Right ventricle myocardium inferior (tissue), 1 donor: Measurements from ENCODE around the gene RAC3. TPM values are rescaled to one million over a fixed set of nuclear protein-coding genes. Genes with fewer than 3 reads are reported as not detected.

ENCODE experiments used
- ATAC-seq: fragments of 200-7000 bp; cut with Tn5 transposase; one replicate; pipeline ENCODE4 v1.9.1; 2020; ENCODE audit warnings: mild to moderate bottlenecking, moderate library complexity
- DNase-seq: peaks from one replicate; pipeline ENCODE4 v3.0.0; 2021; ENCODE audit errors: missing footprints
- intact Hi-C: fragments of 100-400 bp; cut with DNase I; formaldehyde crosslinking; loops from one replicate; pipeline ENCODE4 v1.11.0; 2022
- total RNA-seq: library from RNA; stranded (reverse); fragmentation: NEBNext Ultra II Directional; extraction: Animal tissue kit (Norgen Biotek cat#: 25700); gene quantifications from one replicate; pipeline ENCODE4 v1.2.1, GENCODE V29; 2021
- donor health status: DM: no; HTN: yes; CAD: no; lungs with severe emphysema.

The RAC3 gene
- total RNA-seq, 1 donor from 2014 or later, result 2.2 TPM

DNA sequence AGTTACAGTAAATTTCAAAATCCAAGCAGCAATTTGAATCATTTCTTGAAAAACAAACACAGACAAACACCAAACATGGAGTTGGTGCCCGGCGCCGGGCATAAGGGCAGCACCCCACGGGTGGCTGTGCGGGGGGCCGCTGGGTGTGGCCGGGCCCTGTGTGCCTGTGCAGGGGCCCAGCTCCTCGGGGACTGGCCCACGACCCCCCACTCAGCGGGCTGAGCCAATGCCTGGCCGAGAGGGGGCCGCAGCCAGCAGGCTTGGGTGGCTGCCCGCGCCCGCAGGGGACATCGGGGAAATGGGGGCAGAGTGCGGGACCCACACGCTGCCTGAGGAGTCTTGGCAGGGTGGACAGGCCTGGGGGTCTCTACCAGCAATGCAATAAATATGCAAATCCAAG, 47.0 kb downstream of the RAC3 start:
- DNase-seq, result no peak
- intact Hi-C loops, result no loop called here

DNA sequence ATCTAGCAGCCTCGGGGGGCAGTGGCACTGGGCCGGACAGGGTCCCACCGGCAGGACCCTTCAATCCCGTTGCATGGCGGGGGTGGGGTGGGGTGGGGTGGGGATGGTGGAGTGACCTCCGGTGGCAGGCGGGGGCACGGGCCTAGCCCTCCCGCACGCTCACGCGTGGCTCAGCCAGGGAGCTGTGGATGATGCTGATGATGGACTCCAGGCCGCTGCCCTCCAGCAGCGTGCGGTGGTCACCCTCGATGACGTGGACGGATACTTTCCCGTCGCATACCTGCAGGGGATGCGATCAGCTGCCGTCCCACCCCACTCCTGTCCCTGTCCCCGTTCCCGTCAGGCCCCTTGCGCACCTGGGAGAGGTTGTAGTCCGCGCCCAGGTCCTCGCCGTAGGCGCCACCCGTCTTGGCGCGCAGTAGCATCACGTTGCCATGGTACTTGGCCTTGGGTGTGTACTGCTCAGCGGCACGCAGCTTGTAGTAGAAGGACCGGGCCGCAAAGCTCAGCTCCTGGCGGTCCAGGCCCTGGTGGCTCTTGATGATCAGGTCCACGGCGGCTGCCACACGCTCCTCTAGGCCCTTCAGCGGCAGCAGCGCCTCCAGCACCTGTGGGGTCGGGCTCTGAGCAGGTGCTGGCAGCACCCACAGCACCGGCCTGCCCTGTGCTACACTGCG, 47.7 kb downstream of the RAC3 start:
- DNase-seq, result no peak
- ATAC-seq, result no peak
- intact Hi-C loops, result no loop called here

More for the DNA sequence above, 47.0 kb downstream of the RAC3 start:
- no peak for ATAC-seq

DNA sequence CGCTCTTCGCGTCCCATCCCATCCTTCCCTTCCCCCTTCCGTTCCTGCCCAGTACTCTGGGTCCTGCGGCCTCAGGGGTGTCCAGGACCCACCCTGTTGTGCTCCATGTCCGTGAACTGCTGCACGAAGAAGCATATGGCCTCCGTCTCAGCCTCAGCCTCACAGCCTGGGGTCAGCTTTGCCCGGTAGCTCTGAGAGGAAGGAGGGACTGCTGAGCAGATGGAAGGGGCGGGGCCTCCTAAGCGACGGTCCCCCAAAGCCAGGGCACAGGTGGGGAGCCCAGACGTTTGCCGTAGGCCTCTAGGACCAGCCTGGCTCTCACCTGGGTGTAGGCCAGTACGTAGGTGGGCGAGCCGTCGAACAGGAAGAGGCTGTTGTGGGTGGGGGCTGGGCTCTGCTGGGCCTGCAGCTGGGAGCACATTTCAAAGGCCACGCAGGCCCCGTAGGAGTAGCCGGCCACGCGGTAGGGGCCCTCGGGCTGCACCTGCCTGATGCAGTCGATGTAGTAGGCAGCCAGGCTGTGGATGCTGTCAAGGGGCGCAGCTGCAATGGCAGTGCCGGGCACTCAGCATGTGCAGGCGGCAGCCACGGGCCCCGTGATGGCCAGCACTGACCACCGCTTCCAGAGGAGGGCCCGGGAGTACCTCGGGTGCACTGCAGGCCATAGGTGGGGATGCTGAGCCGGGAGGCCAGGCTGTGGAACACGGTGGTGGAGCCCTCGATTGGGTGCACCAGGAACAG, 48.7 kb downstream of the RAC3 start:
- intact Hi-C loops, result no loop called here
- DNase-seq, result no peak

DNA sequence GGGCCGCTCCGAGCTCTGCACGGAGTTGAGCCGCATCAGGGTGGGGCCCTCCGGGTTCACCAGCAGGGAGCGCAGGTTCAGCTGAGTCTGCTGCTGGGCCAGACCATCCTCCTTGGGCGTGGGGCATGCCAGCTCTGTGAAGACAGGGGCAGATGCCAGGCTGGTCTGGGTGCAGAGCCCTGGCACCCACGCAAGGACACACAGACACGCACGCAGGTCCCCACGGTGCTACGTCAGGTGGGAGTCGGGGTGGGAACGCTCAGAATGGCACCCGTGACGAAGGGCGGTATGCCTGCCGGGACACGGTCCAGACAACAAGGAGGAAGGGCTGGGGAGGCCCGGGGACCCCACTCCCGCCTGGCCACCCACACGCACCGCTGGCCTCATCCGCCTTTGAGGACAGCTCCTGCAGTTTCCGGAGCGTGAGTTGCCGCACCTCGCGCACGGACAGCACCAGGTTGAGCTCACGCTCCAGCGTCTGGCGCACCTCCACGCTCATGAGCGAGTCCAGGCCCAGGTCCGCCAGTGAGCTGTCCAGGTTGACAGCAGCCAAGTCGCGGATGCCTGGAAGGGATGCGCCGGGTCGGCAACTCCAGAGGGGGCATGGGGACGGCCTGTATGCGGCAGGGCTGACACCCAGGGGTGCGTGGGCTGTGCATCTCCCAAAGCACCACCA, 49.4 kb downstream of the RAC3 start:
- no peak for ATAC-seq
- DNase-seq, result no peak
- intact Hi-C loops, result no loop called here

More for the DNA sequence above, 48.7 kb downstream of the RAC3 start:
- no peak for ATAC-seq

DNA sequence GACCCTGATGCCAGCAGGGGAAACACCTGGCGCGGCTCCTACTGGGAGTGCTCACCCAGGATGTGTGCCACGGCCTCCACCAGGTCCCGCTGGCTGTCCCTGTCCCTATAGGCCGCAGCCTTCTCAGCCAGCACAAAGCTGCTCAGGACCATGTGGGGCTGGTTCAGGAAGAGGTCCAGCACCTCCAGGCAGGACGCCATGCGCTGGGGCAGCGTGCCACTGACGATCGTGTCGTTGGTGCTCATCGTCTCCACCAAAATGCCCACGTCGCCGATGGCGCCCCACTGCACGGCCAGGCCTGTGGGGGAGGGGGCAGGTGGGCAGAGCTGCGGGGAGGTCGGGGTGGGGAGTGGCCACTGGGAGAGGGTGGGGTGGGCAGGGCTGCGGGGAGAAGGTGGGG, 50.1 kb downstream of the RAC3 start:
- DNase-seq (no peak), ATAC-seq (no peak)
- intact Hi-C loops, result no loop called here

DNA sequence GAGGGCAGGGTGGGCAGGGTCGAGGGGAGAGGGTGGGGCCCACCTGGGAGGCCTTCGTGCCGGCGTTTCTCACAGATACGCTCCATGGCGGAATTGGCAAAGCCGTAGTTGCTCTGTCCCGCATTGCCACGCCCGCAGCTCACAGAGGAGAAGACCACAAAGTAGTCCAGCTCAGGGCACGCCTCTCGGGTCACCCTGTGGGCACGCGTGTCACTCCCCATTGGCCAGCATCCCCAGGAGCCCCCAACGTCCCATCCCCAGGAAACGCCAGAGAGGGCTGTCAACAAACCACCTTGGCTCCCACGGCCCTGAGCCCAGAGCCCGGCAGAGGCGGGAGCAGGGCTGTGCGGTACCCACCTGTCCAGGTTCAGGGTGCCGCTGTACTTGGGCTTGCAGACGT, 50.5 kb downstream of the RAC3 start:
- DNase-seq (no peak), ATAC-seq (no peak)
- intact Hi-C loops, result no loop called here

DNA sequence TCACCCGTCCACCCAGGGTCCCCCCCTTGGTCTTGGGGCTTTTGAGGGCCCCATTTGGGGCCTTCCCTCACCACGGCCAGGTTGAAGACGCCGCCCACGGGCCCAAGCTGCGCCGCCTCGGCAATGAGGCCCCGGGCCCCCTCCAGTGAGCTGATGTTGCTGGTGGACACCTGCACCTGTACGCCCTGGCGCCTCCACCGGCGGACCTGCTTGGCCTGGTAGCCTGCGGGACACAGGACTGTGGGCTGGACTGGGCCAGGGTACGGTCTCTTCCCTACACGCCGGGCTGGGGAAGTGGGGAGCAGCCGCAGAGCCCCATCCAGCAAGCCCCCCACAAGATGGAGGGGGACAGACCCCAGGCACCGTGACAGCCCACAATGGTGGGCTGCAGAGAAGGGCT, 51.0 kb downstream of the RAC3 start:
- intact Hi-C loops, result no loop called here
- ATAC-seq (no peak), DNase-seq (no peak)

DNA sequence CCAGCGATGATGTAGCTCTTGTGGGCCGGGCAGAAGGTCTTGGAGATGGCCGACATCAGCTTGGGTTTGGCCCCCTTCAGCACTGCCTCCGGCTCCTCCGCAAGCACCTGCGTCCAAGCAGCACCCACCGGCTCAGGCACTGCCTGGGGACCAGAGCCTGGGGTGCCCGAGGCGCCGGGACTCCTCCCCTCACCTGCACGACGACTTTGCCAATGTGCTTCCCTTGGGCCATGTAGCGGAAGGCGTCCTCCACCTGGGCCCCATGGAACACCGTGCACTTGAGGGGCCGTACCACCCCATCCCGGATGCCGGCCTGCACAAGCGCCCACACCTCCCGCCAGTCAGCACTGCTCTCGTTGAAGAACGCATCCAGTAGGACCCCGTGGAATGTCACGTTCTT, 51.5 kb downstream of the RAC3 start:
- DNase-seq, result no peak
- intact Hi-C loops, result no loop called here
- no peak for ATAC-seq

Other genes with a start within 250 kb of the RAC3 start
- gene GCGR, start 227.5 kb upstream of the RAC3 start, total RNA-seq, result not detected
- gene MCRIP1, start 198.4 kb upstream of the RAC3 start, total RNA-seq, result 109 TPM
- not detected for gene PPP1R27, start 196.6 kb upstream of the RAC3 start, total RNA-seq
- gene P4HB, start 171.1 kb upstream of the RAC3 start, total RNA-seq, result 355 TPM
- 126 TPM for gene ARHGDIA, start 160.3 kb upstream of the RAC3 start, total RNA-seq
- gene ALYREF, start 140.1 kb upstream of the RAC3 start, total RNA-seq, result 35.5 TPM
- 179 TPM for gene ANAPC11, start 140.0 kb upstream of the RAC3 start, total RNA-seq
- 0.38 TPM for gene NPB, start 129.4 kb upstream of the RAC3 start, total RNA-seq
- gene PCYT2, start 120.3 kb upstream of the RAC3 start, total RNA-seq, result 31.0 TPM
- 6.2 TPM for gene SIRT7, start 113.5 kb upstream of the RAC3 start, total RNA-seq
- gene MAFG, start 103.9 kb upstream of the RAC3 start, total RNA-seq, result 26.2 TPM
- gene PYCR1, start 94.4 kb upstream of the RAC3 start, total RNA-seq, result 6.2 TPM
- gene MYADML2, start 84.4 kb upstream of the RAC3 start, total RNA-seq, result 3.7 TPM
- 0.89 TPM for gene NOTUM, start 70.5 kb upstream of the RAC3 start, total RNA-seq
- gene ASPSCR1, start 54.0 kb upstream of the RAC3 start, total RNA-seq, result 25.5 TPM
- 30.5 TPM for gene CENPX, start 8.8 kb upstream of the RAC3 start, total RNA-seq
- 5.3 TPM for gene LRRC45, start 8.4 kb upstream of the RAC3 start, total RNA-seq
- 175 TPM for gene DCXR, start 6.0 kb downstream of the RAC3 start, total RNA-seq
- gene RFNG, start 20.1 kb downstream of the RAC3 start, total RNA-seq, result 19.3 TPM
- 80.9 TPM for gene GPS1, start 20.2 kb downstream of the RAC3 start, total RNA-seq
- 59.3 TPM for gene DUS1L, start 34.1 kb downstream of the RAC3 start, total RNA-seq
- gene FASN, start 66.6 kb downstream of the RAC3 start, total RNA-seq, result 46.6 TPM
- 7.9 TPM for gene CCDC57, start 181.2 kb downstream of the RAC3 start, total RNA-seq
- 10.4 TPM for gene SLC16A3, start 197.4 kb downstream of the RAC3 start, total RNA-seq
- gene CSNK1D, start 242.0 kb downstream of the RAC3 start, total RNA-seq, result 62.6 TPM